T-helper 1 cell treated with Interleukin-12 subunit alpha and Interleukin-12 subunit beta and Interleukin-4 antibody, amounts not matched to agents 30 ng/mL and 1 ng/mL, for 36 hours (primary cell): Measurements from ENCODE around the gene PSME1. TPM values are rescaled to one million over a fixed set of nuclear protein-coding genes. Genes with fewer than 3 reads are reported as not detected.

Experiments used
- intact Hi-C: fragments of 100-400 bp; cut with micrococcal nuclease; formaldehyde crosslinking; loops from one replicate; pipeline ENCODE4 v1.15.1; 2024
- total RNA-seq: library from RNA; stranded (reverse); gene quantifications from 2 replicates; pipeline ENCODE4 v1.2.3, GENCODE V29; 2022

The PSME1 gene
- total RNA-seq, 1 donor from 2014 or later, result 567 TPM

- intact Hi-C loops, result no loop called here
Observed at GRCh38 chr14:24162093-24162492, 26.1 kb downstream of the PSME1 start.

DNA sequence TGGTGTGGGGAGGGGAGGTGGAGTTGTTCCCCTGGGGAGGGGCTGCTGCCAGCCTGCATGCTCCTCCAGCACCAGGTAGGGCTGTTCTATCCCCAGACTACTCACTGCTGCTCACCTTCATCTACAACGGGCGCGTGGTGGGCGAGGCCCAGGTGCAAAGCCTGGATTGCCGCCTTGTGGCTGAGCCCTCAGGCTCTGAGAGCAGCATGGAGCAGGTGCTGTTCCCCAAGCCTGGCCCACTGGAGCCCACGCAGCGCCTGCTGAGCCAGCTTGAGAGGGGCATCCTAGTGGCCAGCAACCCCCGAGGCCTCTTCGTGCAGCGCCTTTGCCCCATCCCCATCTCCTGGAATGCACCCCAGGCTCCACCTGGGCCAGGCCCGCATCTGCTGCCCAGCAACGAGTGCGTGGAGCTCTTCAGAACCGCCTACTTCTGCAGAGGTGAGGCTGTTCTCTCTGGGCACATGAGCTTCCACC, 28.6 kb downstream of the PSME1 start:
- intact Hi-C loops, result no loop called here

GRCh38 chr14:24165785-24166184, 29.8 kb downstream of the PSME1 start:
- intact Hi-C loops, result no loop called here

DNA sequence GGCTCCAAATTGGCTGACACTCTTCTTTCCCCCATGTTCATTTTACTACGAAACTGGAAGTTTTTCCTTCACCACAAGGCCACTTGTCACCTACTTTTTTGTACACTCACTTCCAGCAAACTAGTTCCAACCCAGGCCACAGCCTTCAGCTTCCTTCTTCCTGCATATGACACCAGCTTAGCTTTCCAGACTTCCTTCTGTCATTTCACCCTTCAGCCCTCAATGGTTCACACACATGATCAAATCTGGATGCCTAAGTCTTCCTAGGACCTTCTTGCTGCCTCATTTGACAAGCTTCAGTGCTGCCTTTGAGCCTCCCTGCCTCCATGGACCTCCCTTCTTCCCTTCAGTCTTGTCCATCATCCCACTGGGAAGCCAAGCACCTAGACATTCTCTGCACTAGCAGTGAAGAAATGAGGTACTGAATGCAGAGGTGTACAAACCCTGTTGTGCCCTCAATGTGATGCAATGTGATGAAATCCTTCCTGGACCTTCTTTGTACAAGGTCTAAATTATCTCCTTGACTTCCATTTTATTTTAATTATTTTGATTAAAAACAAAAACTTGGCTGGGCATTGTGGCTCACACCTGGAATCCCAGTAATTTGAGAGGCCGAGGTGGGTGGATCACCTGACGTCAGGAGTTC, 31.6 kb downstream of the PSME1 start:
- intact Hi-C loops, result no loop called here

GRCh38 chr14:24171422-24172260, 35.6 kb downstream of the PSME1 start, which contains the start of gene REC8:
Gene REC8 (plus strand): TSS chr14:24172080. CDS start chr14:24172553, 473 bp downstream.
- intact Hi-C loops, result loop anchor here (1.0 kb wide), 1 partner anchor 10 kb away; the partner anchor contains the start of gene IRF9

GRCh38 chr14:24172261-24172860, 36.4 kb downstream of the PSME1 start:
- intact Hi-C loops, result no loop called here

- intact Hi-C loops, result no loop called here
Observed at GRCh38 chr14:24172871-24173281, 36.9 kb downstream of the PSME1 start.

DNA sequence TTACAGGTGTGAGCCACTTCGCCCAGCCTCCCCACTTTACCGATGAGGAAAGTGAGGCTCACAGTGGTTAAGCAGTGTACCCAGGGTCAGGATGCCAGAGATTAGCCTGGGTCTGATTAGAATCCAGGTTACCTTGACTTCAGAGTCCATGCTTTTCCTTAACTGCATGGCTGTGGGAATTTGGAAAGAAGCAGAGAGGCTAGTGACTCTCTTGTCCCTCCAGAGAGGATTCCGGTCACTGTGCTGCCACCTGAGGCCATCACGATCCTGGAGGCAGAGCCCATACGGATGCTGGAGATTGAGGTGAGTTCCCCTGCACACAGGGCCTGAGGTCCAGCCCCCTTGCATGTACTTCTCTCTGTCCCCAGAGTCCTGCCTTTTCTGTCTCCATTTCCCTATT, 40.6 kb downstream of the PSME1 start:
- intact Hi-C loops, result no loop called here

DNA sequence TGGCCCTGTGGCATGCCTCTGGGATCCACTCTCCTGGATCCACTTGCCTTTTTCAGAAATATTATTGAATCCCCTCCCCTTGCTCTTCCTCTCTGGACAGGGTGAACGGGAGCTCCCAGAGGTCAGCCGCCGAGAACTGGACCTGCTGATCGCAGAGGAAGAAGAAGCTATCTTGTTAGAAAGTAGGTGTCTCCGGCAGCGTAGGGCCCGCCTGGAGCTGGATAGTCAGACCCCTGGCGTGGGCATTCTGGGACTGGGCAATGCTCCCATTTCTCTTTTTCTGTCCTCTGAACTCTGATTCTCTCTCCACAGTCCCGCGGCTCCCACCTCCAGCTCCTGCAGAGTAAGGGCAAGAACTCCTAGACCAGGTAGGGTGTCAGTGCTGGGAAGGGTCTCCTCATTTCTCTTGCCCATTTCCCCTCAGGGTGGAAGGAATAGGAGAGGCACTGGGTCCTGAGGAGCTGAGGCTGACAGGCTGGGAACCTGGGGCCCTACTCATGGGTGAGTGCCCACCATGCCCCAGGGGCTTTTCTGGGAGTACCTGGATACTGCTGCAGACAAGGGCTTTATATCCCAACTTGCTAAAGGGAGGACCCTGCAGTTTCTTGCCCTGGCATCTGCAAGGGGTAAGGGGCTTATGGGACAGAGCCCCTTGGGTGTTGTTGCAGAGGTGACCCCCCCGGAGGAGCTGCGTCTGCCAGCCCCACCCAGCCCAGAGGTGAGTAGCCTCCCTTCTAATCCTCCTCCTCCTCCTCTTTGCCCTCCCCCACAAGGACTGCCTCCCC, 41.2 kb downstream of the PSME1 start:
- intact Hi-C loops, result no loop called here

DNA sequence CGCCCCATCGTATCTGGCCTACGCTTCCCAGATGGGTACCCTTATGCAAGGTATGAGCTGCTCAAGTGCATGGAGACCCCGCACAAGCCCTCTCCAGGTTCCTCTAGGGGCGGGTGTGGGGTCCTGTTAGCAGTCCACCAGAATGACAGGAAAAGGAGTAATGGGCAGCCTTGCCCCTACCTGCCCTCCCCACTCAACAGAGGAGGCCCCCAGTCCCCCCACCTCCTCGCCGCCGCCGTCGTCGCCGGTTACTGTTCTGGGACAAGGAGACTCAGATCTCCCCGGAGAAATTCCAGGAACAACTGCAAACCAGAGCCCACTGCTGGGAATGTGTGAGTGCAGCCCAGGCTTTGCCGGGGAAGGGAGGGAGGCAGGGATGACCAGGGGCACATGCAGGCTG, 41.9 kb downstream of the PSME1 start:
- intact Hi-C loops, result no loop called here

- intact Hi-C loops, result no loop called here
Observed at GRCh38 chr14:24178399-24179178, 42.6 kb downstream of the PSME1 start.

DNA sequence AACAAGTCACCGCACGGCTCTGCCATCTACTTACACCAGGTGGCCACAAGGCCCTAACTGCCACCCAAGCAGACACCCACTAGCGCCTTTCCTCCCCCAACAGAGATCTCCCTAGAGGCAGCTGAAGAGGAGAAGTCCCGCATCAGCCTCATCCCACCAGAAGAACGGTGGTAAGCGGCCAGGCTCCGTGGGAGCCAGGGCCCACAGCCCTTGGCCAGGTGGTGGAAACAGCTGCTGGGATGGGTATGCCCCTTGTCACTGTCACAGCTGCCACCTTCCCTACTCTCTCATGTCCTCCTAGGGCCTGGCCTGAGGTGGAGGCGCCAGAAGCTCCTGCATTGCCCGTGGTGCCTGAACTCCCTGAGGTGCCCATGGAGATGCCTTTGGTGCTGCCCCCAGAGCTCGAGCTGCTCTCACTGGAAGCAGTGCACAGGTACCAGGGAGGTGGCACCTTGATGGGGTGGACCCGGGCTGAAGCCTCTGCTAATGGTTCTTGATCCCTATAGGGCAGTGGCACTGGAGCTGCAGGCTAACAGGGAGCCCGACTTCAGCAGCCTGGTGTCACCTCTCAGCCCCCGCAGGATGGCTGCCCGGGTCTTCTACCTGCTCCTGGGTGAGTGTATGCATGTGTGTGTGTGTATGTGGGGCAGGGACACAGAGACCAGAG, 43.4 kb downstream of the PSME1 start:
- intact Hi-C loops, result no loop called here

DNA sequence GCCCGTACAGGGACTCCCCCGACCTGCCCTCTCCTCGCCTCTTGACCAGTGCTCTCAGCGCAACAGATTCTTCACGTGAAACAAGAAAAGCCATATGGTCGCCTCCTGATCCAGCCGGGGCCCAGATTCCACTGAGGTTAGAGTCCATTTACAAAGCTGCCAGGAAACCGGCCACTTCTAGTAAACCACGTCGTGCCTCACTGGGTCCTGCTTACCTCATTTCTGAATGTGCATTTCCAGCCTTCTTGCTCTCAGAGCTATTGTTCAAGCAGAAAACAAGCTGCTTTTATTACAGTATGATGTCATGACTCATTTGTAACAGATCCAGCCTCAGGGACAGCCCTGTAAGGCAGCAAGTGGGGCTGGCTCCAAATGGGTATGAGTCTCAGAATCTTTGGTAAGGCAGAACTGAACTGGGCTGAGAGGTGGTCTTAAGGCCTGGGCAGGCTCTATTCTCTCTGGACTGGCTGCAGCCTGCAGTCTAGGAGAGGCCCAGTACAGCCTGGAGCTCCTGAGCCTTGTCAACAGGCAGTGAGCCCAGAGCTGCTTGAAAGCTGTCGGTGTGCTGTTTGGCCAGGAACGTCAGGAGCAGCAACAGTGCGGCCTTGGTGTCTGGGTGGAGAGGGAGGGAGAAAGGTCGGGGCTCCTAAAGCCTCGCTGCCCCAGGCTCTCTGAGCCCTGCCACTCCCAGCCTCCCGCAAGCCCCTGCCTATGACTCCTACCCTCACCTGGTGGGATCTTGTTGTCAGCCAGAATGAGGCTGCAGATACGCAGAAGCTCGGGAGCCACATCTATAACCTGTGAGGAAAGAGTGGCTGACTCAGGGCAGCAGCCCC, 44.2 kb downstream of the PSME1 start:
- intact Hi-C loops, result no loop called here

DNA sequence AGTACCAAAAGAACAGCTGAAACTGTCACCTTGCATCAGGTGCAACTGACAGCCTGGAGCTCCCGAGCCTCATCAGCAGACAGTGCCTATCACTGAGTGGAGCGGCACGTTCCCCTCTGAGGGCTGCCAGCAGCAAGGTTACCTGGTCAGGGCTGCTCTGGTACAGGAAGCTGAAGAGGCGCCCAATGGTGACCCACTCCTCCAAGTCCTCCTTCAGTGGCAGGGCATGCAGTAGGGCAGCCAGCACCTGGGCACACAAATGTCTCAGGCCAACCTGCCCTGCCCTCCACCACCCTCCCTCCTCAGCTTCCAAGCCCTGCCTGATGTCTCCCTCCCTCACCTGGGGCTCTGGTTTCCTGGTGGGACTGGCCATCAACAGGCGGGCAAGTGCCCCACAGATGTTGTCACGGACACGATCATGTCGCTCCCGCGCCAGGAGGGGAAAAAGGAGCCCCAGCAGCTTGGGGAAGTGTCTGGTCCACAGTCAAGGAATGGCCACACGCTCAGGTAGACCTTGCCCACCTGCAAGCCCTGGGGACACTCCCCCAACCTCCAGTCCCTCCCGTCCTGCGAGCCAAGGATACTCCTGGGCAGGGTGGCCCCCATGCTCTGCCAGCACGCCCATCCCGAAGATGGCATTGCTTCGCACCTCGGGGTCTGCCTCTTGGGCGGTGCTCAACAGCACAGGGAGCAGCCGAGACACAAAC, 45.5 kb downstream of the PSME1 start:
- intact Hi-C loops, result no loop called here

- intact Hi-C loops, result no loop called here
Observed at GRCh38 chr14:24182110-24182882, 46.3 kb downstream of the PSME1 start.

DNA sequence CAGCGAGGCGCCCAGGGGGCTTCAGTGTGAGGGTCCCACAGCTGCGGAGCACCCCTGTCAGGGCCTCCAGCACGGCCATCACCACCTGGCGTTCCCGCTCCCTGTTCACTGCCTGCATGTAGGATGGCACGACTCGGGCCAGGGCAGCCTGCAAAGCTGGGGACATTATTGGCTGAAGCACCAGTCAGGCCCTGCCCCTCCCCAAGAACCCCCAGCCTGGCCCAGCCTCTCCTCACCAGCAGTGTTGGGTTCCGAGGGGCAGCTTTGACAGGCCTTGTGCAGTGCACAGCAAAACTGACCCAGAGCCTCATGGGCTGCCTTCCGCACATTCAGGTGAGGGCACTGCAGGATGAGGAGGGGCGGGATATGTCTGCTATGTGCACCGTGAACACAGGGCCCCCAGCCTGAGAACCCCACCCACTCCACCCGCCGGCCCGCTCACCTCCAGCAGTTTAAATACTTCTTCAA, 47.1 kb downstream of the PSME1 start:
- intact Hi-C loops, result no loop called here
